ENCODE measurements around the gene ARSB. TPM values are rescaled to one million over a fixed set of nuclear protein-coding genes. Genes with fewer than 3 reads are reported as not detected.

Gene ARSB
- 10 to 100 TPM; 19.2 to 21.0 TPM for total RNA-seq

DNA sequence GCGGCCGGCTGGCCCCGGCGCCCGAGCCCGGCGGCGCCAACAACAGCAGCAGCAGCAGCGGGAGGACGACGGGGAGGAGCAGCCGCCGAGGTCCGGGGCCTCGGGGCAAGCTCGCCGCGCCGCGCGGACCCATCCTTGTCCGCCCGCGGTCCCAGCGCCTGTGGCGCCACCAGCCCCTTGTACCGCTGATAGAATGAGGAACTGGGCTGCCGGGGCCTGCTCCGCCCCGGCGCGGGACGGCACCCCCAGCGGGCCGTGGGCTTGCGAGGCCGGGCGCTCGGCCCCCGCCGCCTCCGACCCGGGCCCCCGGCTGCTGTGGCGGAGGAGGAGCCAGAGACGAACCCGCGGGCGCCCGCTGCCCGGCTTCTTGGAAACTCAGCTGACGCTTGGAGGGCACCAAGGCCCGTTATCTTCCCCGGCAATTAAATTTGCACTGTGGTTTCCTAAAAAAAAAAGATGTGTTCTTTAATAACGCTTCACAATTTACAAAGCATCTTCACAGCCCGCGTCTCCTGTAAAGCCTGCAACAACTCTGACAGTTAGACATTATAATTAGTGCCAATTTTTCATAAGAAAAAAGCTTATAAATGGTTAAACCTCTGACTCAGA, at the start of gene ARSB:
ARSB (minus strand) TSS at position 195 of the 609 bp plus-strand sequence; CDS start at position 133, 62 bp downstream.
- ChIA-PET CTCF (interaction anchor here (1.5 to 2.8 kb wide), 2 partner anchors 40 to 148 kb away, joined by 4 to 8 read pairs; no protein-coding TSS in a partner anchor), POLR2A (interaction anchor here (0.6 to 1.3 kb wide), 7 partner anchors 51 to 1002 kb away, joined by 3 to 6 read pairs (median 4); partner anchors contain the start of gene AP3B1)

DNA sequence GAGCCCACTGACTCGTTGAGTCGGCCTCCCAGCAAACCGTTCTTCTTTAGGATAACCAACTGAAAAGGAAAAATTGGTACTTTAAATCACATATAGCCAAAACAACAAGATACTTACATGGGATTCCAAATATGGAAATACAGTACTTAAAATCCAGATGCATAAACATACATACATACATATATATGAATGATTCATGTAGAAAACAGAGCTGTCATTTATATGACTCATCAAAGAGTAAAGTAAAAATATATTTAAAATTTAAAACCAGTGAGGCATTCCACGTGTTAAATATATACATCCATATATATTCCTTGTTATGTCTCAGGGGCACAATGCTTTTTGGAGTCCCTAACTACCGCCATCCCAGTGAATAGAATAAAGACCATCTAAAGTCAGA, 47.7 kb upstream of the ARSB start:
- POLR2A ChIA-PET, result no interaction called here
- CTCF ChIA-PET, result no interaction called here

DNA sequence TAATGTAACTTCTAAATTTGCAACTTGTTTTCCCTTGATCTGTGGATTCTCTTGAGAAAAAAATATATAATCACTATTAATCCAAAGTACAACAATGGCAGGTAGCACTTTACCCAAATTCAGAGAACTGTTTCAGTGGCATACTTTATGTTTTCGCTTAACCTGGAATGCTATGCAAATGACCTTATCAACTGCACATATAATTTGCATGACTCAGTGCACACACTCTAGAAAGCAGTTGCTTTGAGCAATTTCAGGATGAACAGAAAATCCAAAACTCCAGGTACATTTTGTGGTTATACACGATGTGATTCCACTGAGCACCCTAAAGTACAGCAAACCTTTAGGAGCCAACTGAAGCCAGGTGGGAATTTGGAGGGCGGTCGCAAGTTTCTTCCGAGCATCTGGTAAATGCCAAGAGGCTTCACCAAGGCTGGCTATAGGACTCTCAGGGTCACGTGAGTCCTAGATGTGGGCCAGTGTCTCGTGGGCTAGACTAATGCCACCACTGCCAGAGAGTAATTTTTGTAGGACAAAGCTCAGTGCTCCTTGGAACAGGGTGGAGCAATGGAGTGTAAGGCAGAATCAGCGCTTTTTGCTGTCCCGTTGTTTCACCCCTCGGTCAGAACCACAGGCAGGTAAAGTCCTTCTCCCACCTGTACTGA, 47.1 kb upstream of the ARSB start:
- POLR2A ChIA-PET, result no interaction called here
- CTCF ChIA-PET, result no interaction called here

DNA sequence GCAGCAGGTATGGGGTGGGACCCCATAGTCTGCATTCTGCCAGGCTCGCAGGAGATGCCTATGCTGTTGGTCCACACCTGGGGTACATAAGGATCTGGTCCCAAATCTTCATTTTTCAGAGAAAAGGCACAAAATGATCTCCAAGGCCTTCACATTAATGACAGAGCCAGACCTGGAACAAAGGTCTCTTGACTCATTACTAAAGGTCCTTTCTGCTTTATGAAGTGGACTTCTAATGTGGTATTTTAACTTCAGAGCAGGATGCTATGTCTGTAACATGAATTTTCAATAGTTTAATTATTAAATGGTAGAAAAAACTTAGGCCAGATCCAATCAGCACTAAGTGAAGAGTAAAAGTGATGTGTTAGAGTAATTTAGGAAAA, 46.4 kb upstream of the ARSB start:
- ChIA-PET CTCF (no interaction called here), POLR2A (no interaction called here)

DNA sequence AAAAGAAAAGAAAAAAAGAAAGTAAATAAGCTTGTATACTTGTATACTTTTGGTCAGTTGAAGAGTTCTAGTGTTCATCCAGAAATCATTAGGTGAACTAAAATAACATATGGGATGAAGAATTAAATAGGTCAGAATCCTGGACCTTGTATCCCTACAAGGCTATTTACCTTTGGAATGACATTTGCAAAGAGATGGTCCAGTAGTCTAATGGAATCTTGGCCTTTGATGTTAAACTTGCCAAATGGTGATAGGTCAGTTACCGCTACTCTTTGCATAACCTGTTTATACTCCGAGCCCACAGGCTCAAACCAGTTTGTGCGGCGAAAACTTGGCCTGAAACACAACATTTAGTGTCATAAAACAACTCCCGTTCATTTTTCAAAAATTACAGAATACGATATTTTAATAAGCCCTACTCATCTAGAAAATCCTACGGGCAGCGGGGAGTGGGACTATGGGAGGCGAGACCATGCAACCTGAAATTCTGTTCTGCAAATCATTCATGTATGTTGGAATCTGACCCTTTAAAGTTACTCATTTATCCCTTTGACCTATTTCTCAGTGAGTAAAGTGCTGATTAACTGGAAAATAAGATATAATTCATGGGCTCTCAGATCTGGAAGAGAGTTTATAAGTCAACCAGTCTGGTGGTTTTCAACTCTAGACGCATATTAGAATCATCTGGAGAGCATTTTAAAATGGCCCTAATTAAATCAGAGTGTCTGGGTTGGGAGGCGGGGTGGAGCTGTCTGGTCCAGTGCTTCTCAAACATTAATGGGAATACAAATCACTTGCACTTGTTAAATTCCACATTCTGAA, 45.8 kb upstream of the ARSB start:
- POLR2A ChIA-PET, result no interaction called here
- CTCF ChIA-PET, result interaction anchor here (0.7 kb wide), 1 partner anchor 103 kb away, joined by 4 read pairs; no protein-coding TSS in a partner anchor

- CTCF ChIA-PET, result interaction anchor here (0.7 to 1.8 kb wide), 16 partner anchors 9 to 139 kb away, joined by 3 to 23 read pairs (median 4); partner anchors contain the start of gene ARSB
- POLR2A ChIA-PET, result no interaction called here
Observed at GRCh38 chr5:79025054-79025472, 40.0 kb upstream of the ARSB start.

DNA sequence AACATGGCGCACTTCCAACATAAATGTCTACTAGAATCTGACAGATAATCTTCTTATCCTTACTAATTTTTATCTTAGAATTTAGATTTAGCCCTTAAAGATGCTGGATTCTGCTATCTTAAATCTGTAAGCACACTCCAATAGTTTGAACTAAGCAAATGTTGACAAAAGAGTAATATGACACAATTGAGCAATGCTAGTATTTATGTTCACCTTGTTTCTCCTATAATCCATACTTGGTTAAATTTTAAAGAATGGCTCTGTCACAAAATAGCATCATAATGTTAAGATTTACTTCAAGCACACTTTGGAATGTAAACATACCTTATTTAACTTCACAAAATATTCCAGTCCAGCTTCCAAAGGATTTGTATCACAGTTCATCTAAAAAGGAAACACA, 38.8 kb upstream of the ARSB start:
- CTCF ChIA-PET, result interaction anchor here (1.1 to 1.8 kb wide), 4 partner anchors 39 to 110 kb away, joined by 3 to 23 read pairs (median 8); partner anchors contain the start of gene ARSB
- POLR2A ChIA-PET, result no interaction called here

GRCh38 chr5:79023348-79023747, 38.2 kb upstream of the ARSB start:
- ChIA-PET POLR2A (no interaction called here), CTCF (interaction anchor here (0.9 to 4.8 kb wide), 2 partner anchors 35 to 110 kb away, joined by 3 to 34 read pairs; no protein-coding TSS in a partner anchor)

- POLR2A ChIA-PET, result no interaction called here
Observed at GRCh38 chr5:79022771-79023170, 37.7 kb upstream of the ARSB start.

DNA sequence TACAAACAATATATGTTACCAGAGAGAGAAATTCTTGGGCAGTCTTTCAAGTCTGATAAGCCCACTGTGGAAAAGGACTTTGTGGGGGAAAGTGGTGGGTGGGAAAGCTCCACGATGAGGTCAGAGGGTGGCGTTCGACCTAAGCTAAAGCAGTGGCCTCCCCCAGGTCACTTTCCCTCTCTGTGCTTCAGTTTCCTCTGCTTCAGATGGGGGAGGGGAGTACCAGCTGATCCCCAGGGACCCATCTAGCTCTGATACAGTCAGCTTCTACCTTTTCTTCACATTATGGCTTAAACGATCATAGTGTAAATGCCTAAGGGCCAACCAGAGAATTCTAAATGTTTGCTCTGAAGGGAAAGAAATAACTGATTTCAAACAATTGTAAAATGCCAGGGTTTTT, 36.6 kb upstream of the ARSB start:
- ChIA-PET POLR2A (no interaction called here), CTCF (interaction anchor here (0.9 to 4.8 kb wide), 2 partner anchors 111 to 484 kb away, joined by 3 to 34 read pairs; no protein-coding TSS in a partner anchor)

More at GRCh38 chr5:79022771-79023170, 37.7 kb upstream of the ARSB start:
- CTCF ChIA-PET, result interaction anchor here (0.9 to 4.8 kb wide), 2 partner anchors 34 to 110 kb away, joined by 3 to 34 read pairs; no protein-coding TSS in a partner anchor

DNA sequence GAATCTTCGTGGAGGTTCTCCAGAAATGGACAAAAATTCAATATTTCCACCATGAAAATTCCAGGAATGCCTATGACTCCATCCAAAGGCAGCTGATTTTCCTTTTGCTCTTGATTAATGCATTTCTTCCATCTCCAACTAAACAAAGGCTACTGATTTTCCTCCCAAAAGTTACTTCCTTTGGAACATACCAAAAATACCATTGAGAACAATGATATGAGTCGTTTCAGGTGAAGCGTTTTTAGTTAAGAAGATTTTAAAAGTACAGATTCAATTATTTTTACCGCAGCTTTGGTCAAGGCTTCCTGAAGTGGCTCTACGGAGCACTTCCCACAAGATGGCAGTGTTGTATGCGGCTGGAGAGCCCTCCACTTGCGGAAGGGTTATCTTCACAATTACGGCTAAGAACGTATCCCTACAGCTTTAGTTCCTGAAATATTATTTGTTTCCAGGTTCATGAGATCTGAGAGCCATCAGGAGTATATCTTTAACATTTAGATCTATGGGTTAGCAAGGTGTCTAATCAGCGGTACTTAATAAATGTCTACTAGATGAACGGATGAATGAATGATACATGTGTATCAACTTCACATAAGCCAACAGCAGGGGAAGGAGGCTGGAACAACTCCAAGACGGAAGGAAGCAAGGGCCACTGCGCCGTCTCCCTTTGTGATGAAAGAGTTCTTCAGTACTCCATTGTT, 35.9 kb upstream of the ARSB start:
- ChIA-PET CTCF (interaction anchor here (0.7 to 4.8 kb wide), 4 partner anchors 9 to 186 kb away, joined by 3 to 34 read pairs (median 4); no protein-coding TSS in a partner anchor), POLR2A (no interaction called here)

GRCh38 chr5:79014631-79015030, 29.5 kb upstream of the ARSB start:
- POLR2A ChIA-PET, result no interaction called here
- CTCF ChIA-PET, result interaction anchor here (1.3 kb wide), 1 partner anchor 119 kb away, joined by 4 read pairs; no protein-coding TSS in a partner anchor

DNA sequence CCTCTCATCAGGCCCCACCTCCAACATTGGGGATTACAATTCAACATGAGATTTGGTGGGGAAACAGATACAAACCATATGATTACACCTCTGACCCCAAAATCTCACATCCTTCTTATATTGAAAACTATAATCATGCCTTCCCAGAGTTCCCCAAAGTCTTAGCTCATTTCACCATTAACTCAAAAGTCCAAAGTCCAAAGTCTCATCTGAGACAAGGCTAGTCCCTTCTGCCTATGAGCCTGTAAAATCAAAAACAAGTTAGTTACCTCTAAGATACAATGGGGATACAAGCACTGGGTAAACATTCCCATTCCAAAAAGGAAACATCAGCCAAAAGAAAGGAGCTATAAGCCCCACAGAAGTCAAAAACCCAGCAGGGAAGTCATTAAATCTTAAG, 26.8 kb upstream of the ARSB start:
- ChIA-PET POLR2A (no interaction called here), CTCF (interaction anchor here (0.8 to 1.2 kb wide), 2 partner anchors 9 to 321 kb away, joined by 3 to 5 read pairs; no protein-coding TSS in a partner anchor)

DNA sequence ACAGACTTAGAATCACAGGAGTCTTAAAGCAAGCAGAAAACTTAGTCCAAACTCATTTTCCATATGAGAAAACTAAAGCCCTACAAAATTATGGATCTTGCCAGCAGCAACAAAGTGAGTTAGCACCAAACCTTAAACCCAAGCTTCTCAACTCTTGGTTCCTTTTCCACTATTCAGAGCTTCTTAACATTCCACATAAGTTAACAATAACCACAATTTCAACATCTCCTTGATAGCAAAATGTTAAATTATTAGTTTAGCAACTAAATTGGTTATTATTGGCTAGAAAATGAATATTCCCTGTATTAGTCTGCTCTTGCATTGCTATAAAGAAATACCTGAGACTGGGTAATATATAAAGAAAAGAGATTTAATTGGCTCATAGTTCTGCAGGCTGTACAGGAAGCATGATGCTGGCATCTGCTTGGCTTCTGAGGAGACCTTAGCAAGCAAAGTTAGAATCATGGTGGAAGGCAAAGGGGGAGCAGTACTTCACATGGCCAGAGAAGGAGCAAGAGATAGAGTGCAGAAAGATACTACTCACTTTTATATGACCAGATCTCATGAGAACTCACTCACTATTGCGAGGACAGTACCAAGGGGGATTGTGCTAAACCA, 26.2 kb upstream of the ARSB start:
- CTCF ChIA-PET, result interaction anchor here (1.2 kb wide), 1 partner anchor 9 kb away, joined by 5 read pairs; no protein-coding TSS in a partner anchor
- POLR2A ChIA-PET, result no interaction called here

GRCh38 chr5:79008362-79008761, 23.3 kb upstream of the ARSB start:
- POLR2A ChIA-PET, result no interaction called here
- CTCF ChIA-PET, result no interaction called here

DNA sequence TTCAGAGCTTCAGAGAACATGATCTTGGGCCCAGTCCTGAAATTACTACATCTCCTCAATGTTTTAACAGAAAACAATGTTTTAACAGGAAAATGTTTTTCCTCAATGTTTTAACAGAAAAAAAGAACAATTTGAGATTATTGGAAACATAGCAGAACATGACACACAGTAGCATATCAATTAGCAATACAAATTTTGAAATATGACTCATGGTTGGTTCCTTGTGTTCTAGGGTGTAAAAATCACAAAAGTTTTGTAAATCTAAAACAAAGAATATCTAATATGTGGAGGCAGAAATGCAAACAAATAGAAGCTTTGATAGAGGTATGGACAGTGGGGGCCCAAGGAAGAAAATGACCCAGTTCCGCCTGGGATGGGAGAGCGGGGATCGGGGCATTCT, 22.8 kb upstream of the ARSB start:
- ChIA-PET POLR2A (no interaction called here), CTCF (no interaction called here)

- ChIA-PET CTCF (no interaction called here), POLR2A (no interaction called here)
Observed at GRCh38 chr5:79005936-79006631, 21.0 kb upstream of the ARSB start.

GRCh38 chr5:79005151-79005550, 20.0 kb upstream of the ARSB start:
- POLR2A ChIA-PET, result no interaction called here
- CTCF ChIA-PET, result no interaction called here
